HepG2 (cell line): Measurements from ENCODE around the gene IL21R.

Source experiments
- EP300 ChIP-seq, 3 experiments: sonication (generic) in 1 of 3; formaldehyde crosslinking in 1 of 3; IDR thresholded peaks; 2 replicates each; pipeline versions ENCODE4 v1.5.1 to v1.6.1; 2011 to 2020; ENCODE audit warnings: low read depth in 2 of 3, low read length in 2 of 3, borderline replicate concordance in 1 of 3, improper control_type of control experiment in 1 of 3, mild to moderate bottlenecking in 1 of 3, missing genetic modification reagents in 1 of 3, moderate library complexity in 1 of 3
- FOXJ3 ChIP-seq: sonication (generic); formaldehyde crosslinking; IDR thresholded peaks from 2 replicates; pipeline ENCODE4 v1.4.0; 2020; ENCODE audit warnings: missing genetic modification reagents, mild to moderate bottlenecking, borderline replicate concordance
- FOXP1 ChIP-seq, 2 experiments: fragments of 450-650 bp in 1 of 2; IDR thresholded peaks; 2 replicates each; pipeline ENCODE4 v1.6.1; 2017 to 2018; ENCODE audit warnings: antibody characterized with exemption in 1 of 2
- HNRNPLL ChIP-seq: fragments of 200-400 bp; formaldehyde crosslinking; IDR thresholded peaks from 2 replicates; pipeline ENCODE4 v1.6.1; 2017; ENCODE audit warnings: mild to moderate bottlenecking, low read depth, low read length; ENCODE audit not compliant: poor library complexity, severe bottlenecking
- NR3C1 ChIP-seq: sonication (generic); formaldehyde crosslinking; IDR thresholded peaks from 2 replicates; pipeline ENCODE4 v1.4.0; 2020; ENCODE audit warnings: missing genetic modification reagents
- POLR2A ChIP-seq, 2 experiments: IDR thresholded peaks; 2 replicates each; pipeline ENCODE4 v1.6.1; 2011; ENCODE audit warnings: low read depth in 2 of 2, low read length in 2 of 2, mild to moderate bottlenecking in 1 of 2, moderate library complexity in 1 of 2; ENCODE audit not compliant: insufficient read depth in 1 of 2
- POLR2AphosphoS5 ChIP-seq: IDR thresholded peaks from 2 replicates; pipeline ENCODE4 v1.6.1; 2012; ENCODE audit warnings: low read depth, low read length
- SRSF1 ChIP-seq: fragments of 200-400 bp; formaldehyde crosslinking; optimal IDR thresholded peaks from 2 replicates; pipeline ENCODE3; 2017; ENCODE audit warnings: mild to moderate bottlenecking, low read depth, low read length, moderate library complexity
- TSC22D2 ChIP-seq: sonication (generic); formaldehyde crosslinking; IDR thresholded peaks from 2 replicates; pipeline ENCODE4 v1.5.1; 2020; ENCODE audit warnings: missing genetic modification reagents, mild to moderate bottlenecking, borderline replicate concordance
- YY1 ChIP-seq: IDR thresholded peaks from 2 replicates; pipeline ENCODE4 v1.6.1; 2011; ENCODE audit warnings: low read length, low read depth, moderate library complexity, mild to moderate bottlenecking; ENCODE audit not compliant: insufficient read depth, insufficient replicate concordance

GRCh38 chr16:27366687-27367460, 35.1 kb upstream of the IL21R start:
- TF ChIP-seq YY1 (no peak), NR3C1 (CRISPR knock-in tag) (no peak), POLR2AphosphoS5 (no peak), HNRNPLL (no peak), FOXP1 (IDR thresholded peaks at IDR 0.05) (no peak), FOXP1 (CRISPR knock-in tag; IDR thresholded peaks at IDR 0.05) (no peak), TSC22D2 (no peak), SRSF1 (no peak), POLR2A (IDR thresholded peaks at IDR 0.05; ENCODE audit: insufficient read depth in 1 of 2, low read depth in 2 of 2, low read length in 2 of 2) (no peak), FOXJ3 (CRISPR knock-in tag) (no peak), EP300 (IDR thresholded peaks at IDR 0.05; ENCODE audit: low read depth in 2 of 2, low read length in 2 of 2) (no peak), EP300 (CRISPR knock-in tag; IDR thresholded peaks at IDR 0.05; ENCODE audit: borderline replicate concordance) (no peak)
